Measurements from ENCODE around the gene DSCAML1. TPM values are rescaled to one million over a fixed set of nuclear protein-coding genes. Genes with fewer than 3 reads are reported as not detected.

The DSCAML1 gene
- total and polyA plus RNA-seq, 9 of the 15 experiments (the other 6 are each of a cell fraction or from before 2014, with no cell fraction given), result not detected

DNA sequence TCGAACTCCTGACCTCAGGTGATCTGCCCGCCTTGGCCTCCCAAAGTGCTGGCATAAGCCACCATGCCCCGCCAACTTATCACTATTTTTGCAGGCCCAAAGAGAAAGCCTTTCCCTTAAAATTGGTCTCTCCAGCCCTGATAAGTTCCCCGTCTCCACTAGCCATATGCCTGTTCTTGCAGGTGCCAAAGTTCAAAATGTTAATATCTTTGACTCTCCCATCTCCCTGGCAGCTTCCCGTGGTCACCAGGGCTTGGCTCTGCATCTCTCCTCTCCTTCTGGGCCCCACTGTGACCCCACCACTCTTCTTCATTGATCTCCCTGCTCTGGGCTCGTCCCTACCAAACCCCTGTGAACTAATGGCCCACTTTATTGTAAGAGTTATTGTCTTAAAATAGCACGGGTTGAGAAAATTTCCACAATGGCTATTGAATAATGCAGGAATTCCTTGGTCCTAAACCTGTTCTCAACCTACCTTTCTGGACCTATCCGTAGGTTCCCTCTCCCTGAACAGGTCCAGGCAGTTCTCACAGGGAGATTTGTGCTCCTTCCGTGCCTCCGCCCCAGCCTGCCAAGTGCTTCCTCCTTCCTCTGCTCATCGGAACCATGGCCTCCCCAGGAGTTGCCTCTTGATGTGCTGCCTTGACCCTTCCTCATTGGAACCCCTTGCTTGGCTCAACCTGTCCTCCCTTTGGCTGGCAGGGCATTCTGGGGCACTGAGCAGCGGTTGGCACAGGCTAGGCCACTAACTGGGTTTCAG, 147.5 kb downstream of the DSCAML1 start:
- peaks cover 2% of the 10 kb centered on the region; the same call in 1 of the 2 replicates for H4K20me1 ChIP-seq (replicated peaks; ENCODE audit: control insufficient read depth, insufficient read depth, low read length)
- no TSS peak for BruUV-seq (replicated peaks)

DNA sequence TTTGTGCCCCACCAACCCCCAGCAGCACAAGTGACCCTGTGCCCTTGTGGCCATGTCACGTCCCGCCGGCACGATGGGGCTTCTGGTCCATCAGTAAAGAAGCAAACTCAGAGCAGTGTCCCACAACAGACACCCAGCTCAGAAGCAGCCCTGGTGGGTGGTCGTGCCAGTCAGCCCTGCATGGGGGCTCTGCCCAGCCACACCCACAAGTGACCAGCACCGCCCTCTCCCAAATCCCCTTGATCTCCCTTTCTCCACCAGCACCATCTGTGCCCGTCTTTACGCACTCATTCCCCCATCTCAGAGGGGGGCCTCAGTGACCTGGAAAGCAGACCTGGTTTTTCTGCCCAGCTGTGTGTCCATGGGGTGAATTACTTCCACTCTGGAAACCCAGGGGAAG, 149.1 kb downstream of the DSCAML1 start:
- Histone ChIP-seq H3K9me3 (replicated peaks; ENCODE audit: control insufficient read depth, insufficient read depth, low read depth, low read length) (no peaks in the 10 kb centered on the region), H3K36me3 (ENCODE audit: control insufficient read depth, insufficient read depth, low read length) (no peaks in the 10 kb centered on the region), H3K9me1 (ENCODE audit: control insufficient read depth, insufficient read depth, low read length) (no peaks in the 10 kb centered on the region), H2AFZ (ENCODE audit: low read depth, low read length) (no peak overlapping the region), H3K9ac (ENCODE audit: insufficient read depth in 1 of 2, low read depth in 2 of 2, low read length in 2 of 2) (no peak overlapping the region), H3K27me3 (ENCODE audit: control insufficient read depth in 2 of 2, insufficient read depth in 2 of 2, low read length in 2 of 2) (peaks cover 15 to 69% of the 10 kb centered on the region in 2 experiments; a peak in 4 of 5 replicates), H3K4me1 (replicated peaks in 1 of 2; ENCODE audit: control insufficient read depth in 2 of 2, insufficient read depth in 2 of 2, low read length in 2 of 2) (no peaks in the 10 kb centered on the region), H4K20me1 (replicated peaks; ENCODE audit: control insufficient read depth, insufficient read depth, low read length) (peaks cover 6% of the 10 kb centered on the region; the same call in 1 of the 2 replicates), H3K4me3 (no peak overlapping the region), H3K27ac (ENCODE audit: extremely low read depth, low read depth, low read length) (no peak overlapping the region), H3K79me2 (ENCODE audit: control insufficient read depth, insufficient read depth, low read length) (no peaks in the 10 kb centered on the region), H3K4me2 (ENCODE audit: insufficient read depth, low read length) (no peak overlapping the region)
- FAIRE-seq (no peak), ATAC-seq (no peak), DNase-seq (ENCODE audit: extremely low read depth in 1 of 4, low spot score in 3 of 4) (no peak)
- BruUV-seq (replicated peaks), result no TSS peak
- 0% methylated on average over 6 of the region's 8 CpGs for WGBS (ENCODE audit: insufficient coverage, low coverage, missing lambda C conversion rate)
- POLR2A ChIA-PET, result no interaction called here
- CTCF ChIA-PET (ENCODE audit: low intra/inter-chr PET ratio), result no interaction called here
- intact Hi-C loops (cut with micrococcal nuclease) (no loop called here), in situ Hi-C loops (cut with MboI) (no loop called here)
- no peak for TF ChIP-seq SRSF9 (IDR thresholded peaks at IDR 0.05; ENCODE audit: borderline replicate concordance, low read depth, low read length)
- TF ChIP-seq NFIX (CRISPR knock-in tag; IDR thresholded peaks at IDR 0.05; ENCODE audit: low read depth), result no peak
- no peak for TF ChIP-seq NCOA4 (IDR thresholded peaks at IDR 0.05; ENCODE audit: partially characterized antibody)
- no peak for TF ChIP-seq SRSF1 (IDR thresholded peaks at IDR 0.05; ENCODE audit: low read depth, low read length)
- no peak for TF ChIP-seq ZNF561 (CRISPR knock-in tag; conservative IDR thresholded peaks at IDR 0.05)
- TF ChIP-seq SMARCA4 (IDR thresholded peaks at IDR 0.05), result no peak

More for the DNA sequence above, 147.5 kb downstream of the DSCAML1 start:
- in situ Hi-C loops (cut with MboI), result no loop called here
- 1% methylated on average over 12 of the region's 12 CpGs for WGBS (ENCODE audit: insufficient coverage, low coverage, missing lambda C conversion rate)
- ATAC-seq (no peak), DNase-seq (ENCODE audit: extremely low read depth in 1 of 4, low spot score in 3 of 4) (no peak), FAIRE-seq (no peak)
- Histone ChIP-seq H3K79me2 (ENCODE audit: control insufficient read depth, insufficient read depth, low read length) (no peaks in the 10 kb centered on the region), H3K36me3 (ENCODE audit: control insufficient read depth, insufficient read depth, low read length) (no peaks in the 10 kb centered on the region), H2AFZ (ENCODE audit: low read depth, low read length) (no peak overlapping the region), H3K4me2 (ENCODE audit: insufficient read depth, low read length) (no peak overlapping the region), H3K9ac (ENCODE audit: insufficient read depth in 1 of 2, low read depth in 2 of 2, low read length in 2 of 2) (no peak overlapping the region), H3K4me1 (replicated peaks in 1 of 2; ENCODE audit: control insufficient read depth in 2 of 2, insufficient read depth in 2 of 2, low read length in 2 of 2) (no peaks in the 10 kb centered on the region), H3K9me3 (replicated peaks; ENCODE audit: control insufficient read depth, insufficient read depth, low read depth, low read length) (no peaks in the 10 kb centered on the region), H3K9me1 (ENCODE audit: control insufficient read depth, insufficient read depth, low read length) (no peaks in the 10 kb centered on the region), H3K27me3 (ENCODE audit: control insufficient read depth in 2 of 2, insufficient read depth in 2 of 2, low read length in 2 of 2) (peaks cover 10 to 65% of the 10 kb centered on the region in 2 experiments; a peak in 4 of 5 replicates), H3K27ac (ENCODE audit: extremely low read depth, low read depth, low read length) (no peak overlapping the region), H3K4me3 (no peak overlapping the region)
- intact Hi-C loops (cut with micrococcal nuclease), result no loop called here
- ChIA-PET POLR2A (interaction anchor here (1.4 kb wide), 1 partner anchor 9 kb away, joined by 3 read pairs; no protein-coding TSS in a partner anchor), CTCF (ENCODE audit: low intra/inter-chr PET ratio) (no interaction called here)
- TF ChIP-seq HCFC1 (IDR thresholded peaks at IDR 0.05; ENCODE audit: low read depth, low read length) (no peak), ZNF175 (CRISPR knock-in tag; IDR thresholded peaks at IDR 0.05; ENCODE audit: low read depth) (no peak), POLR2AphosphoS2 (IDR thresholded peaks at IDR 0.05; ENCODE audit: low read length) (no peak), PRMT5 (CRISPR knock-in tag; IDR thresholded peaks at IDR 0.05) (no peak), KDM4B (IDR thresholded peaks at IDR 0.05; ENCODE audit: borderline replicate concordance in 2 of 2, low read depth in 1 of 2) (no peak), KAT7 (CRISPR knock-in tag; IDR thresholded peaks at IDR 0.05; ENCODE audit: borderline replicate concordance) (no peak), NR3C1 (CRISPR knock-in tag; IDR thresholded peaks at IDR 0.05) (no peak), POLR2AphosphoS5 (IDR thresholded peaks at IDR 0.05; ENCODE audit: control insufficient read depth, insufficient read depth, low read depth, low read length) (no peak)

Data from K562 (cell line).